ENCODE data around the gene COL23A1. TPM values are rescaled to one million over a fixed set of nuclear protein-coding genes. Genes with fewer than 3 reads are reported as not detected.

The COL23A1 gene
- total and polyA plus RNA-seq, 2 donors (not counting 1 experiment from before 2014, with no cell fraction given) = not detected

GRCh38 chr5:178324481-178325310 is 265.5 kb downstream of the COL23A1 start:
- TF ChIP-seq, protein P1, sequence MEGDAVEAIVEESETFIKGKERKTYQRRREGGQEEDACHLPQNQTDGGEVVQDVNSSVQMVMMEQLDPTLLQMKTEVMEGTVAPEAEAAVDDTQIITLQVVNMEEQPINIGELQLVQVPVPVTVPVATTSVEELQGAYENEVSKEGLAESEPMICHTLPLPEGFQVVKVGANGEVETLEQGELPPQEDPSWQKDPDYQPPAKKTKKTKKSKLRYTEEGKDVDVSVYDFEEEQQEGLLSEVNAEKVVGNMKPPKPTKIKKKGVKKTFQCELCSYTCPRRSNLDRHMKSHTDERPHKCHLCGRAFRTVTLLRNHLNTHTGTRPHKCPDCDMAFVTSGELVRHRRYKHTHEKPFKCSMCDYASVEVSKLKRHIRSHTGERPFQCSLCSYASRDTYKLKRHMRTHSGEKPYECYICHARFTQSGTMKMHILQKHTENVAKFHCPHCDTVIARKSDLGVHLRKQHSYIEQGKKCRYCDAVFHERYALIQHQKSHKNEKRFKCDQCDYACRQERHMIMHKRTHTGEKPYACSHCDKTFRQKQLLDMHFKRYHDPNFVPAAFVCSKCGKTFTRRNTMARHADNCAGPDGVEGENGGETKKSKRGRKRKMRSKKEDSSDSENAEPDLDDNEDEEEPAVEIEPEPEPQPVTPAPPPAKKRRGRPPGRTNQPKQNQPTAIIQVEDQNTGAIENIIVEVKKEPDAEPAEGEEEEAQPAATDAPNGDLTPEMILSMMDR (conservative IDR thresholded peaks at IDR 0.05 in 1 of 2, IDR thresholded peaks at IDR 0.05 in 1 of 2; ENCODE audit: low read depth in 1 of 2, low read length in 2 of 2) = no peak
- TF ChIP-seq EZH2 (IDR thresholded peaks at IDR 0.05; ENCODE audit: low read length, missing control alignments) = no peak
- H3K4me1 ChIP-seq (ENCODE audit: control insufficient read depth, extremely low read depth, insufficient read depth, low read length) = no peaks in the 10 kb centered on the region
- H2AFZ ChIP-seq (ENCODE audit: low read length) = no peak overlapping the region
- no peaks in the 10 kb centered on the region for H4K20me1 ChIP-seq (ENCODE audit: control insufficient read depth, extremely low read depth, insufficient read depth, low read length)
- H3K9me3 ChIP-seq (ENCODE audit: control insufficient read depth, insufficient read depth, low read depth, low read length) = no peaks in the 10 kb centered on the region
- no peak overlapping the region for H3K9ac ChIP-seq (ENCODE audit: insufficient read depth, low read length)
- H3K27me3 ChIP-seq (ENCODE audit: control insufficient read depth, insufficient read depth, low read length) = no peaks in the 10 kb centered on the region
- H3K4me3 ChIP-seq (replicated peaks in 1 of 4; ENCODE audit: control extremely low read depth in 1 of 4, insufficient read depth in 1 of 4, low read depth in 3 of 4, low read length in 4 of 4) = no peak overlapping the region
- H3K36me3 ChIP-seq (ENCODE audit: control insufficient read depth, insufficient read depth, low read length) = no peaks in the 10 kb centered on the region
- H3K27ac ChIP-seq (ENCODE audit: insufficient read depth, low read length) = no peak overlapping the region
- H3K79me2 ChIP-seq (ENCODE audit: control insufficient read depth, insufficient read depth, low read length) = no peaks in the 10 kb centered on the region
- H3K4me2 ChIP-seq (ENCODE audit: extremely low read depth, insufficient read depth, low read length) = no peak overlapping the region
- DNase-seq (ENCODE audit: low read depth in 2 of 2) = no peak

- no peak for DNase-seq (ENCODE audit: low read depth in 2 of 2)
- no peaks in the 10 kb centered on the region for H3K36me3 ChIP-seq (ENCODE audit: control insufficient read depth, insufficient read depth, low read length)
- H3K79me2 ChIP-seq (ENCODE audit: control insufficient read depth, insufficient read depth, low read length) = no peaks in the 10 kb centered on the region
- no peaks in the 10 kb centered on the region for H4K20me1 ChIP-seq (ENCODE audit: control insufficient read depth, extremely low read depth, insufficient read depth, low read length)
- H3K9ac ChIP-seq (ENCODE audit: insufficient read depth, low read length) = no peak overlapping the region
- H3K27ac ChIP-seq (ENCODE audit: insufficient read depth, low read length) = no peak overlapping the region
- no peak overlapping the region for H2AFZ ChIP-seq (ENCODE audit: low read length)
- TF ChIP-seq, protein P1 (conservative IDR thresholded peaks at IDR 0.05 in 1 of 2, IDR thresholded peaks at IDR 0.05 in 1 of 2; ENCODE audit: low read depth in 1 of 2, low read length in 2 of 2) = no peak
- no peak for TF ChIP-seq EZH2 (IDR thresholded peaks at IDR 0.05; ENCODE audit: low read length, missing control alignments)
- H3K4me1 ChIP-seq (ENCODE audit: control insufficient read depth, extremely low read depth, insufficient read depth, low read length) = no peaks in the 10 kb centered on the region
- no peak overlapping the region for H3K4me2 ChIP-seq (ENCODE audit: extremely low read depth, insufficient read depth, low read length)
- no peak overlapping the region for H3K4me3 ChIP-seq (replicated peaks in 1 of 4; ENCODE audit: control extremely low read depth in 1 of 4, insufficient read depth in 1 of 4, low read depth in 3 of 4, low read length in 4 of 4)
- no peaks in the 10 kb centered on the region for H3K9me3 ChIP-seq (ENCODE audit: control insufficient read depth, insufficient read depth, low read depth, low read length)
- no peaks in the 10 kb centered on the region for H3K27me3 ChIP-seq (ENCODE audit: control insufficient read depth, insufficient read depth, low read length)
These were observed 266.2 kb downstream of the COL23A1 start for GRCh38 chr5:178323961-178324360.

DNA sequence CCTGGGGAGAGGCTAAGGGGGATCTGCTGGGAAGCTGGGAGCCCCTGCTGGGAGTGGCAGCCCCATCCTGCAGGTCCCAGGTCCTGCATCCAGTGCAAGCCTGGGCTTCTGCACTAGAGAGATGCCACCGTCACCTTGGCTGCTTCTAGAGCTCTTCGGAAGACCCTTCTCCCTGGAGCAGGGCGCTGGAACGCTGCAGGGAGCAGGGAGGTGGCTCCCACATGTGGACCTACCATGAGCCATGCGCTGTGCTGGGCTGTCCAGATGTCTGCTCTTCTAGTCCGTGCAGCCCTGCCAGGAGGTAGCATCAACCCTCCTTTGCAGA is 266.7 kb downstream of the COL23A1 start:
- Histone ChIP-seq H3K36me3 (ENCODE audit: control insufficient read depth, insufficient read depth, low read length) (no peaks in the 10 kb centered on the region), H2AFZ (ENCODE audit: low read length) (no peak overlapping the region), H3K9ac (ENCODE audit: insufficient read depth, low read length) (no peak overlapping the region), H3K4me2 (ENCODE audit: extremely low read depth, insufficient read depth, low read length) (no peak overlapping the region), H3K9me3 (ENCODE audit: control insufficient read depth, insufficient read depth, low read depth, low read length) (no peaks in the 10 kb centered on the region), H3K27me3 (ENCODE audit: control insufficient read depth, insufficient read depth, low read length) (no peaks in the 10 kb centered on the region), H3K4me1 (ENCODE audit: control insufficient read depth, extremely low read depth, insufficient read depth, low read length) (no peaks in the 10 kb centered on the region), H3K27ac (ENCODE audit: insufficient read depth, low read length) (no peak overlapping the region), H3K4me3 (replicated peaks in 1 of 4; ENCODE audit: control extremely low read depth in 1 of 4, insufficient read depth in 1 of 4, low read depth in 3 of 4, low read length in 4 of 4) (no peak overlapping the region), H3K79me2 (ENCODE audit: control insufficient read depth, insufficient read depth, low read length) (no peaks in the 10 kb centered on the region), H4K20me1 (ENCODE audit: control insufficient read depth, extremely low read depth, insufficient read depth, low read length) (no peaks in the 10 kb centered on the region)
- DNase-seq (ENCODE audit: low read depth in 2 of 2) = no peak
- TF ChIP-seq EZH2 (IDR thresholded peaks at IDR 0.05; ENCODE audit: low read length, missing control alignments) = no peak
- TF ChIP-seq, protein P1 (conservative IDR thresholded peaks at IDR 0.05 in 1 of 2, IDR thresholded peaks at IDR 0.05 in 1 of 2; ENCODE audit: low read depth in 1 of 2, low read length in 2 of 2) = no peak

Data from fibroblast of lung (primary cell).